AG09319 (cell line): ENCODE results near the gene TXNRD2.

Source experiments
- DNase-seq: peaks from one replicate; pipeline ENCODE4 v3.0.0-alpha.2; 2010; ENCODE audit warnings: low read depth; ENCODE audit errors: extremely low read depth
- CTCF ChIP-seq: IDR thresholded peaks from 2 replicates; pipeline ENCODE4 v1.5.1; 2011; ENCODE audit warnings: low read depth, mild to moderate bottlenecking, inconsistent platforms, low read length, moderate library complexity

TXNRD2 gene

GRCh38 chr22:19988331-19988808, 46.8 kb upstream of the TXNRD2 start:
- TF ChIP-seq CTCF: no peak
- DNase-seq: no peak

- no peak for TF ChIP-seq CTCF
- DNase-seq: no peak
Measured at GRCh38 chr22:19987394-19988306, 46.0 kb upstream of the TXNRD2 start.

- no peak for DNase-seq
Measured at GRCh38 chr22:19986410-19987341, 45.1 kb upstream of the TXNRD2 start.

GRCh38 chr22:19986011-19986409, 44.4 kb upstream of the TXNRD2 start:
- TF ChIP-seq CTCF: no peak
- no peak for DNase-seq

More at GRCh38 chr22:19986410-19987341, 45.1 kb upstream of the TXNRD2 start:
- TF ChIP-seq CTCF: no peak

- no peak for DNase-seq
- no peak for TF ChIP-seq CTCF
Measured at GRCh38 chr22:19984851-19985811, 43.5 kb upstream of the TXNRD2 start.

- TF ChIP-seq CTCF: no peak
- DNase-seq: no peak
Measured at GRCh38 chr22:19984201-19984753, 42.7 kb upstream of the TXNRD2 start.
